Progenitor cell of endocrine pancreas (in vitro differentiated cells): ENCODE results near the gene RGS17. TPM values are rescaled to one million over a fixed set of nuclear protein-coding genes. Genes with fewer than 3 reads are reported as not detected.

Experiments used
- DNase-seq: peaks from one replicate; pipeline ENCODE4 v3.0.0; 2021; ENCODE audit warnings: low spot score; ENCODE audit not compliant: unreplicated experiment
- H3K27ac Mint-ChIP-seq: 2 replicates; pipeline ENCODE4 v1.8.0; 2021; ENCODE audit warnings: mild to moderate bottlenecking, moderate library complexity, mixed read lengths
- H3K27me3 Mint-ChIP-seq: 2 replicates; pipeline ENCODE4 v1.8.0; 2021; ENCODE audit warnings: mixed read lengths
- H3K36me3 Mint-ChIP-seq: 2 replicates; pipeline ENCODE4 v1.8.0; 2022; ENCODE audit warnings: mixed read lengths; ENCODE audit not compliant: insufficient read depth
- H3K4me1 Mint-ChIP-seq: 2 replicates; pipeline ENCODE4 v1.8.0; 2021; ENCODE audit warnings: low read depth, mixed read lengths
- H3K4me3 Mint-ChIP-seq: 2 replicates; pipeline ENCODE4 v1.8.0; 2021; ENCODE audit warnings: low read depth, mild to moderate bottlenecking, moderate library complexity, mixed read lengths
- H3K9me3 Mint-ChIP-seq: 2 replicates; pipeline ENCODE4 v1.8.0; 2021; ENCODE audit warnings: low read depth, mixed read lengths
- total RNA-seq: library from RNA; stranded (reverse); gene quantifications from 2 replicates; pipeline ENCODE4 v1.2.1, GENCODE V29; 2021
- TF ChIP-seq, protein P1 (sequence below): fragments of 200-600 bp; sonication (generic); IDR thresholded peaks from one replicate; pipeline ENCODE4 v1.5.0; 2021; ENCODE audit warnings: antibody characterized with exemption, mild to moderate bottlenecking; ENCODE audit not compliant: unreplicated experiment

The RGS17 gene
- total RNA-seq, 1 donor from 2014 or later: 2.6 TPM

- Mint-ChIP-seq H3K27ac (no peak overlapping the region), H3K36me3 (no peaks in the 10 kb centered on the region), H3K27me3 (no peaks in the 10 kb centered on the region), H3K4me3 (no peak overlapping the region), H3K4me1 (peaks cover 14% of the 10 kb centered on the region), H3K9me3 (peaks cover 13% of the 10 kb centered on the region)
- DNase-seq: no peak
- TF ChIP-seq, protein P1, sequence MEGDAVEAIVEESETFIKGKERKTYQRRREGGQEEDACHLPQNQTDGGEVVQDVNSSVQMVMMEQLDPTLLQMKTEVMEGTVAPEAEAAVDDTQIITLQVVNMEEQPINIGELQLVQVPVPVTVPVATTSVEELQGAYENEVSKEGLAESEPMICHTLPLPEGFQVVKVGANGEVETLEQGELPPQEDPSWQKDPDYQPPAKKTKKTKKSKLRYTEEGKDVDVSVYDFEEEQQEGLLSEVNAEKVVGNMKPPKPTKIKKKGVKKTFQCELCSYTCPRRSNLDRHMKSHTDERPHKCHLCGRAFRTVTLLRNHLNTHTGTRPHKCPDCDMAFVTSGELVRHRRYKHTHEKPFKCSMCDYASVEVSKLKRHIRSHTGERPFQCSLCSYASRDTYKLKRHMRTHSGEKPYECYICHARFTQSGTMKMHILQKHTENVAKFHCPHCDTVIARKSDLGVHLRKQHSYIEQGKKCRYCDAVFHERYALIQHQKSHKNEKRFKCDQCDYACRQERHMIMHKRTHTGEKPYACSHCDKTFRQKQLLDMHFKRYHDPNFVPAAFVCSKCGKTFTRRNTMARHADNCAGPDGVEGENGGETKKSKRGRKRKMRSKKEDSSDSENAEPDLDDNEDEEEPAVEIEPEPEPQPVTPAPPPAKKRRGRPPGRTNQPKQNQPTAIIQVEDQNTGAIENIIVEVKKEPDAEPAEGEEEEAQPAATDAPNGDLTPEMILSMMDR: peak; percentile 35
These were observed 22.8 kb downstream of the RGS17 start for GRCh38 chr6:153108315-153108714.

- no peak for DNase-seq
These were observed 25.1 kb downstream of the RGS17 start for GRCh38 chr6:153106021-153106420.

GRCh38 chr6:153104220-153104619 lies 26.9 kb downstream of the RGS17 start:
- no peak for DNase-seq
- TF ChIP-seq, protein P1: no peak
- Mint-ChIP-seq H3K4me3 (no peak overlapping the region), H3K27me3 (no peaks in the 10 kb centered on the region), H3K27ac (no peak overlapping the region), H3K9me3 (no peaks in the 10 kb centered on the region), H3K36me3 (no peaks in the 10 kb centered on the region), H3K4me1 (peaks cover 18% of the 10 kb centered on the region)

More at GRCh38 chr6:153106021-153106420, 25.1 kb downstream of the RGS17 start:
- H3K36me3 Mint-ChIP-seq: no peaks in the 10 kb centered on the region
- no peak overlapping the region for H3K4me3 Mint-ChIP-seq
- H3K9me3 Mint-ChIP-seq: no peaks in the 10 kb centered on the region
- no peak overlapping the region for H3K27ac Mint-ChIP-seq
- TF ChIP-seq, protein P1: no peak
- no peaks in the 10 kb centered on the region for H3K27me3 Mint-ChIP-seq
- peaks cover 15% of the 10 kb centered on the region for H3K4me1 Mint-ChIP-seq

DNA sequence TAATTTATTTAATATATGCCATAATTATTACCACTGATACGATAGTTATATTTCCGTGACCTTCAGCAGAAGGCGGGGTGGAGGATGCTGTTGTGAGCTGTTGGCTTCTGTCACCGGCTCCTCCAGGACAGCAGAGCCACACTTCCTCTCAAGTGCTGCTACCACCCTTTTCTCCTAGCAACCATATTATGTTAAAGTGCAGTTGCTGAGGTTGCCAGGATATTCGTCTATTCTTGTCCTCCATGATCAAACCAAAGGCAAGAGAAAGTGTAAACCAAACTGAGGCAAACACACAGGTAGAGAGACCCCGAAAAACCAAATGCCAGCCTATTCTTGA lies 27.8 kb downstream of the RGS17 start:
- DNase-seq: no peak
- TF ChIP-seq, protein P1: no peak
- Mint-ChIP-seq H3K27me3 (no peaks in the 10 kb centered on the region), H3K27ac (no peak overlapping the region), H3K9me3 (no peaks in the 10 kb centered on the region), H3K36me3 (no peaks in the 10 kb centered on the region), H3K4me1 (peaks cover 20% of the 10 kb centered on the region), H3K4me3 (no peak overlapping the region)

GRCh38 chr6:153102605-153103318 lies 28.3 kb downstream of the RGS17 start:
- H3K9me3 Mint-ChIP-seq: no peaks in the 10 kb centered on the region
- DNase-seq: no peak
- no peaks in the 10 kb centered on the region for H3K27me3 Mint-ChIP-seq
- TF ChIP-seq, protein P1: no peak
- no peak overlapping the region for H3K27ac Mint-ChIP-seq
- H3K4me1 Mint-ChIP-seq: peaks cover 20% of the 10 kb centered on the region
- H3K4me3 Mint-ChIP-seq: no peak overlapping the region
- no peaks in the 10 kb centered on the region for H3K36me3 Mint-ChIP-seq
